WERI-Rb-1 (cell line): ENCODE data around the gene TREH.
"Not testable (repeated sequence)": the region's sequence is repeated elsewhere in the genome, so short reads cannot be mapped to it uniquely, and the experiment has no call there.

Experiments
- DNase-seq: peaks from one replicate; pipeline ENCODE4 v3.0.0-alpha.2; 2020
- H3K27ac ChIP-seq: fragments of 250-450 bp; sonication (Bioruptor Pico); 2 replicates; pipeline ENCODE4 v1.5.1; 2020; ENCODE audit warnings: mild to moderate bottlenecking, moderate library complexity
- H3K27me3 ChIP-seq: fragments of 250-450 bp; sonication (Bioruptor Pico); 2 replicates; pipeline ENCODE4 v1.5.1; 2021; ENCODE audit warnings: mild to moderate bottlenecking, low read depth, moderate library complexity; ENCODE audit not compliant: insufficient read depth, severe bottlenecking
- H3K36me3 ChIP-seq: fragments of 250-450 bp; sonication (Bioruptor Pico); 2 replicates; pipeline ENCODE4 v1.5.1; 2020; ENCODE audit warnings: mild to moderate bottlenecking, moderate library complexity
- H3K4me3 ChIP-seq: 2 replicates; pipeline ENCODE4 v1.5.1; 2011; ENCODE audit warnings: low read depth, mild to moderate bottlenecking, control low read depth, low read length
- H3K9me3 ChIP-seq: fragments of 250-450 bp; sonication (Bioruptor Pico); 2 replicates; pipeline ENCODE4 v1.5.1; 2021; ENCODE audit warnings: mild to moderate bottlenecking, moderate library complexity; ENCODE audit not compliant: severe bottlenecking
- CTCF ChIP-seq: IDR thresholded peaks from 2 replicates; pipeline ENCODE4 v1.5.1; 2011; ENCODE audit warnings: low read depth, mild to moderate bottlenecking, control low read depth, inconsistent platforms, low read length

TREH gene

GRCh38 chr11:118689852-118690552 lies 10.6 kb upstream of the TREH start:
- peak overlapping the region; percentile 44 for H3K4me3 ChIP-seq
- peak overlapping the region; percentile 89 for H3K27ac ChIP-seq
- H3K9me3 ChIP-seq: no peaks in the 10 kb centered on the region
- peak; percentile 96 for TF ChIP-seq CTCF
- peak; percentile 97 for DNase-seq
- H3K27me3 ChIP-seq: no peaks in the 10 kb centered on the region
- H3K36me3 ChIP-seq: no peaks in the 10 kb centered on the region

DNA sequence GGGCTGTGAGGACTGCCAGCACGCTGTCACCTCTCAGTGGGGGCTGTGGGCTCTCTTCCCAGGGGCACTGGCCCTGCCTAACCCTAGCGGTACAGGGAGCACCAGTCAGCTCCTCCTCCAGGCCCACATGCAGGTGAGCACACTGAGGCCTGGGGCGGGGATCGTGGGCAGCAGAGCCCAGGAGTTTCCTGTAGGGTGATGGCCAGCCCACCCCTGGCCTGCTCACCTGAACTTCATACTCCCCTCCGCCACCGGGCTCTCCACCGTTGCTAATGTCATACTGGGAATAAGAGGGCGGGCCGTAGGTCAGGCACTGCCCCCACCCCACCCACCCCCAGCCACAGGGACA lies 10.0 kb upstream of the TREH start:
- H3K4me3 ChIP-seq: no peak overlapping the region
- no peaks in the 10 kb centered on the region for H3K9me3 ChIP-seq
- TF ChIP-seq CTCF: no peak
- no peak overlapping the region for H3K27ac ChIP-seq
- no peaks in the 10 kb centered on the region for H3K27me3 ChIP-seq
- no peak for DNase-seq
- H3K36me3 ChIP-seq: no peaks in the 10 kb centered on the region

GRCh38 chr11:118688851-118689502 lies 9.5 kb upstream of the TREH start:
- no peaks in the 10 kb centered on the region for H3K27me3 ChIP-seq
- H3K27ac ChIP-seq: no peak overlapping the region
- TF ChIP-seq CTCF: no peak
- no peaks in the 10 kb centered on the region for H3K9me3 ChIP-seq
- no peak for DNase-seq
- no peak overlapping the region for H3K4me3 ChIP-seq
- no peaks in the 10 kb centered on the region for H3K36me3 ChIP-seq

DNA sequence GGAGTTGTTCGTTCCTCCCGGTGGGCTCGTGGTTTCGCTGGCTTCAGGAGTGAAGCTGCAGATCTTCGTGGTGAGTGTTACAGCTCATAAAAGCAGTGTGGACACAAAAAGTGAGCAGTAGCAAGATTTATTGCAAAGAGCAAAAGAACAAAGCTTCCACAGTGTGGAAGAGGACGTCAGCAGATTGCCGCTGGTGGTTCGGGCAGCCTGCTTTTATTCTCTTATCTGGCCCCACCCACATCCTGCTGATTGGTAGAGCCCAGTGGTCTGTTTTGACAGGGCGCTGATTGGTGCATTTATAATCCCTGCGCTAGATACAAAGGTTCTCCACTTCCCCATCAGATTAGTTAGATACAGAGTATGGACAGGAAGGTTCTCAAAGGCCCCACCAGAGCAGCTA lies 8.9 kb upstream of the TREH start:
- DNase-seq, H3K27me3 ChIP-seq, H3K9me3 ChIP-seq, H3K36me3 ChIP-seq, H3K4me3 ChIP-seq, H3K27ac ChIP-seq: not testable (repeated sequence)

DNA sequence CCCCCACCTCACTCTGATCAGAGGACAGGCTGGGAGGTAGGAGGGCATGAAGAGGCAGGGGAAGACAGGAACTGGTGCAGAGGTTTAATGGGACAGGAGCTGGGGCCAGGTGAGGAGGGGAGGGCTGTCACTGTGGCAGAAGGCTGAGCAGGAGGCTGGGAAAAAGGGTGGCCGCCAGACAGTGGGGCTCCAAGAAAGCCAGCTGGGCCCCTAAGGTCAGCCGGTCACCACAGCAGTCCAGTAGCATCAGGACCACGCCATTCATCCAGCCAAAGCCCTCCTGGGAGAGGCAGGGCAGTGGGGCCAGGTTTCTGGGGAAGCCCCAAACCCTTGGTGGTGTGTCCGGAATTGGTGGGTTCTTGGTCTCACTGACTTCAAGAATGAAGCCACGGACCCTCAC lies 8.5 kb upstream of the TREH start:
- Histone ChIP-seq H3K36me3 (no peaks in the 10 kb centered on the region), H3K27ac (no peak overlapping the region)
- no peak for DNase-seq

GRCh38 chr11:118684187-118684586 lies 4.7 kb upstream of the TREH start:
- DNase-seq: no peak
- TF ChIP-seq CTCF: no peak

More for the DNA sequence above, 8.5 kb upstream of the TREH start:
- Histone ChIP-seq H3K27me3 (no peaks in the 10 kb centered on the region), H3K9me3 (no peaks in the 10 kb centered on the region), H3K4me3 (no peak overlapping the region)
- TF ChIP-seq CTCF: no peak

GRCh38 chr11:118682939-118683338 lies 3.5 kb upstream of the TREH start:
- not testable (repeated sequence) for H3K27me3 ChIP-seq, DNase-seq, H3K9me3 ChIP-seq, H3K4me3 ChIP-seq, H3K36me3 ChIP-seq, H3K27ac ChIP-seq

More at GRCh38 chr11:118684187-118684586, 4.7 kb upstream of the TREH start:
- no peaks in the 10 kb centered on the region for H3K27me3 ChIP-seq
- no peak overlapping the region for H3K4me3 ChIP-seq
- H3K27ac ChIP-seq: no peak overlapping the region
- no peaks in the 10 kb centered on the region for H3K9me3 ChIP-seq
- no peaks in the 10 kb centered on the region for H3K36me3 ChIP-seq
